MM.1S (cell line): ENCODE data around the gene SEMA3A.

Experiments used
- DNase-seq: peaks from one replicate; pipeline ENCODE4 v3.0.0-alpha.2; 2015
- H2AFZ ChIP-seq: fragments of 300-600 bp; sonication (generic); 2 replicates; pipeline ENCODE4 v1.6.0; 2016; ENCODE audit warnings: antibody characterized with exemption, low read length
- H3F3A ChIP-seq: fragments of 300-600 bp; sonication (generic); 2 replicates; pipeline ENCODE4 v1.6.1; 2016; ENCODE audit warnings: mild to moderate bottlenecking, antibody characterized with exemption, low read length, moderate library complexity, mixed read lengths; ENCODE audit not compliant: insufficient read depth
- H3K27ac ChIP-seq: fragments of 300-600 bp; sonication (generic); 2 replicates; pipeline ENCODE4 v1.5.1; 2016; ENCODE audit warnings: mild to moderate bottlenecking, low read length
- H3K27me3 ChIP-seq: fragments of 300-600 bp; sonication (generic); replicated peaks from 2 replicates; pipeline ENCODE4 v1.6.0; 2016; ENCODE audit warnings: low read length; ENCODE audit not compliant: insufficient read depth
- H3K36me3 ChIP-seq: fragments of 300-600 bp; sonication (generic); replicated peaks from 2 replicates; pipeline ENCODE4 v1.6.1; 2016; ENCODE audit warnings: mild to moderate bottlenecking, low read length, mixed read lengths; ENCODE audit not compliant: insufficient read depth
- H3K4me1 ChIP-seq: fragments of 300-600 bp; sonication (generic); 2 replicates; pipeline ENCODE4 v1.6.1; 2016; ENCODE audit warnings: low read length, mixed read lengths
- H3K4me2 ChIP-seq: fragments of 300-600 bp; sonication (generic); 2 replicates; pipeline ENCODE4 v1.6.0; 2016; ENCODE audit warnings: low read depth, low read length
- H3K4me3 ChIP-seq: fragments of 300-600 bp; sonication (generic); 2 replicates; pipeline ENCODE4 v1.5.1; 2016; ENCODE audit warnings: low read length, mixed read lengths
- H3K79me2 ChIP-seq: fragments of 300-600 bp; sonication (generic); 2 replicates; pipeline ENCODE4 v1.6.1; 2016; ENCODE audit warnings: mixed run types, low read length, mixed read lengths
- H3K9ac ChIP-seq: fragments of 300-600 bp; sonication (generic); 2 replicates; pipeline ENCODE4 v1.6.1; 2016; ENCODE audit warnings: low read length, mixed read lengths
- H3K9me2 ChIP-seq: fragments of 300-600 bp; sonication (generic); replicated peaks from 2 replicates; pipeline ENCODE4 v1.6.1; 2016; ENCODE audit warnings: mild to moderate bottlenecking, low read length, mixed read lengths; ENCODE audit not compliant: insufficient read depth
- H3K9me3 ChIP-seq: fragments of 300-600 bp; sonication (generic); replicated peaks from 2 replicates; pipeline ENCODE4 v1.6.1; 2016; ENCODE audit warnings: mild to moderate bottlenecking, low read length, mixed read lengths; ENCODE audit not compliant: insufficient read depth
- H4K20me1 ChIP-seq: fragments of 300-600 bp; sonication (generic); 2 replicates; pipeline ENCODE4 v1.6.1; 2016; ENCODE audit warnings: mild to moderate bottlenecking, low read length, moderate library complexity, mixed read lengths; ENCODE audit not compliant: insufficient read depth
- EZH2 ChIP-seq: fragments of 300-600 bp; sonication (generic); optimal IDR thresholded peaks from 2 replicates; pipeline ENCODE3; 2017; ENCODE audit warnings: low read depth, mild to moderate bottlenecking, antibody characterized with exemption, low read length, mixed read lengths
- EZH2phosphoT487 ChIP-seq: fragments of 300-600 bp; sonication (generic); IDR thresholded peaks from 2 replicates; pipeline ENCODE4 v1.6.1; 2018; ENCODE audit warnings: antibody characterized with exemption, low read length
- TF ChIP-seq, protein P1 (sequence below): fragments of 300-600 bp; sonication (generic); IDR thresholded peaks from 2 replicates; pipeline ENCODE4 v1.5.1; 2016; ENCODE audit warnings: antibody characterized with exemption, low read length, mixed read lengths

The SEMA3A gene

DNA sequence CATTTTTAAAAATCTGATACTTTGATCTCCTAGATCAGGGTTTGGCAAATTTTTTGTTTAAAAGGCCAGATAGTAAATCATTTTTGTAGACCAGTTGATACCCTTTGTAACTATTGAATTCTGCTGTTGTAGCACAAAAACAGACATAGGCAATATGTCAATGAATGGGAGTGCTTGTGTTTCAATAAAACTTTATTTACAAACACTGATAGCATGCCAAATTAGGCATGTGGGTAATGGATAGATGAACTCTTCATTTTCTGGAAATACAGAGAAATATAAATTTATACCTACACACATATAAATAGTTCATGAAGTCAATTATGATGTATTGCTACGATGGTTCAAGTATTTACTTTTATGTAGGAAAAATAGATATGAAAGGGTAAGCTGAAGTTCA is 60.4 kb downstream of the SEMA3A start:
- Histone ChIP-seq H3K4me3 (no peak overlapping the region), H3K79me2 (no peaks in the 10 kb centered on the region), H3K9me2 (no peaks in the 10 kb centered on the region), H3K27ac (no peak overlapping the region), H3K9me3 (no peaks in the 10 kb centered on the region), H3K4me1 (no peaks in the 10 kb centered on the region), H4K20me1 (no peaks in the 10 kb centered on the region), H2AFZ (no peak overlapping the region), H3K9ac (no peak overlapping the region), H3K4me2 (no peak overlapping the region), H3K27me3 (no peaks in the 10 kb centered on the region), H3F3A (no peaks in the 10 kb centered on the region), H3K36me3 (no peaks in the 10 kb centered on the region)
- DNase-seq, result no peak
- TF ChIP-seq EZH2 (no peak), EZH2phosphoT487 (no peak)
- TF ChIP-seq, protein P1, sequence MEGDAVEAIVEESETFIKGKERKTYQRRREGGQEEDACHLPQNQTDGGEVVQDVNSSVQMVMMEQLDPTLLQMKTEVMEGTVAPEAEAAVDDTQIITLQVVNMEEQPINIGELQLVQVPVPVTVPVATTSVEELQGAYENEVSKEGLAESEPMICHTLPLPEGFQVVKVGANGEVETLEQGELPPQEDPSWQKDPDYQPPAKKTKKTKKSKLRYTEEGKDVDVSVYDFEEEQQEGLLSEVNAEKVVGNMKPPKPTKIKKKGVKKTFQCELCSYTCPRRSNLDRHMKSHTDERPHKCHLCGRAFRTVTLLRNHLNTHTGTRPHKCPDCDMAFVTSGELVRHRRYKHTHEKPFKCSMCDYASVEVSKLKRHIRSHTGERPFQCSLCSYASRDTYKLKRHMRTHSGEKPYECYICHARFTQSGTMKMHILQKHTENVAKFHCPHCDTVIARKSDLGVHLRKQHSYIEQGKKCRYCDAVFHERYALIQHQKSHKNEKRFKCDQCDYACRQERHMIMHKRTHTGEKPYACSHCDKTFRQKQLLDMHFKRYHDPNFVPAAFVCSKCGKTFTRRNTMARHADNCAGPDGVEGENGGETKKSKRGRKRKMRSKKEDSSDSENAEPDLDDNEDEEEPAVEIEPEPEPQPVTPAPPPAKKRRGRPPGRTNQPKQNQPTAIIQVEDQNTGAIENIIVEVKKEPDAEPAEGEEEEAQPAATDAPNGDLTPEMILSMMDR, result no peak

DNA sequence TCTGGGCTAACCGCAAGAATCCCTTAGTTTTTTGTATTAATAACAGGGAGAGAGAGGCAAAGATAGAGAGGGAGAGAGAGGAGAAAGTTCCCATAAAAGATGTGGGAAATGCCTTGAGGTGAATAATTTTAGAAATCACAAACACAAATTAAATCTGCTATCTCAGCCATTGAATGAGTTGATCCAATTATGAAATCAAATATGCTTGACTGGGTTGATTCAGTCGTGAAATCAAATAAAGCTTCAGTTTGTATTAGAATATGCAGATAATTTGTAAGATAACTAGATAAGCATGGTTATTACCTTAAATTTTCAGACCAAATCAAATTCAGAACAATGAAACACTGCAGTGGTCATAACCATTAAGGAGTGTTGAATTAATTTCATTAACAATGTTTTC is 68.9 kb downstream of the SEMA3A start:
- Histone ChIP-seq H3K27me3 (no peaks in the 10 kb centered on the region), H3K27ac (no peak overlapping the region), H4K20me1 (no peaks in the 10 kb centered on the region), H3K4me1 (0 out of 2 replicates have a peak, but pooled peaks cover 4% of the 10 kb centered on the region), H3F3A (no peaks in the 10 kb centered on the region), H3K9me3 (no peaks in the 10 kb centered on the region), H3K36me3 (no peaks in the 10 kb centered on the region), H3K79me2 (no peaks in the 10 kb centered on the region), H3K4me2 (no peak overlapping the region), H2AFZ (no peak overlapping the region), H3K9me2 (no peaks in the 10 kb centered on the region), H3K4me3 (no peak overlapping the region), H3K9ac (no peak overlapping the region)
- DNase-seq, result no peak
- no peak for TF ChIP-seq EZH2

DNA sequence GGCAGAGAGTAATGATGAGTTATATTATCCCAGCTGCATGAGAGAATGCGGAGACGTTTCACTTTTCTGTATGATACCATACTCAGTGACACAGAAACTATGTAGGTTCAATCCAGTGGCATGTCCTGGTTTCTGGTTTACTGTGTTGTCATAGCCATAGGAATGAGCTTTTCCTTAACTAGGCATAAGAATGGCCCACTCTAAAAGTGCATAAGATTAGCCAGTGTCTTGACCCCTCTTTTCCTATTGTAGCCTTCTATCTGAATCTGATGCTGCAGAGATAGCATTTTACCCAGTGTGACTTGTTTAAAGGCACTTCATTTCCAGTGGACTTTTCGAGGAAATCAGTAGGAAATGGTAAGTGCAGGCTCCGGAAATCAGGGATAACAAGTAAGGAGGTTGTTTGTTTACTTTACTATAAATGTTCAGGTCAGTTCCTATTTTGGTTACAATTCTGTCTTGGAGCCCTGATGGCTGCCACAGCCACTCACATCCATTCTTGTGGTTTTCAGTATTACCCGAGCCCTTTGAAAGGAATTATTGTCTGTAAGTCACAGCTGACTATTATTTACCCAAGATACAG is 70.5 kb downstream of the SEMA3A start:
- Histone ChIP-seq H3K79me2 (no peaks in the 10 kb centered on the region), H2AFZ (peak overlapping the region; percentile 50; the same call in 1 of the 2 replicates)
- DNase-seq, result peak; percentile 14

More for the DNA sequence above, 70.5 kb downstream of the SEMA3A start:
- Histone ChIP-seq H3K9me3 (no peaks in the 10 kb centered on the region), H3K36me3 (no peaks in the 10 kb centered on the region), H3K4me1 (0 out of 2 replicates have a peak, but pooled peaks cover 4% of the 10 kb centered on the region), H3F3A (no peaks in the 10 kb centered on the region), H3K9me2 (no peaks in the 10 kb centered on the region), H3K9ac (no peak overlapping the region), H3K27ac (no peak overlapping the region; the same call in 1 of the 2 replicates), H4K20me1 (no peaks in the 10 kb centered on the region), H3K4me2 (peak overlapping the region; percentile 21; the same call in 1 of the 2 replicates), H3K27me3 (no peaks in the 10 kb centered on the region), H3K4me3 (no peak overlapping the region)
- TF ChIP-seq, protein P1, result no peak
